Activated CD8-positive, alpha-beta memory T cell treated with anti-CD3 and anti-CD28 coated beads for 4 hours (primary cell): ENCODE measurements around the gene ROBO1.
"Not testable (repeated sequence)": the region's sequence is repeated elsewhere in the genome, so short reads cannot be mapped to it uniquely, and the experiment has no call there.

ENCODE experiments used
- DNase-seq, 2 donors: peaks; one replicate each; pipeline ENCODE4 v3.0.0-alpha.2; 2020; ENCODE audit warnings: low read depth in 2 of 2

Gene ROBO1

GRCh38 chr3:78802562-78802930, 965.3 kb downstream of the ROBO1 start:
- DNase-seq = no peak

DNA sequence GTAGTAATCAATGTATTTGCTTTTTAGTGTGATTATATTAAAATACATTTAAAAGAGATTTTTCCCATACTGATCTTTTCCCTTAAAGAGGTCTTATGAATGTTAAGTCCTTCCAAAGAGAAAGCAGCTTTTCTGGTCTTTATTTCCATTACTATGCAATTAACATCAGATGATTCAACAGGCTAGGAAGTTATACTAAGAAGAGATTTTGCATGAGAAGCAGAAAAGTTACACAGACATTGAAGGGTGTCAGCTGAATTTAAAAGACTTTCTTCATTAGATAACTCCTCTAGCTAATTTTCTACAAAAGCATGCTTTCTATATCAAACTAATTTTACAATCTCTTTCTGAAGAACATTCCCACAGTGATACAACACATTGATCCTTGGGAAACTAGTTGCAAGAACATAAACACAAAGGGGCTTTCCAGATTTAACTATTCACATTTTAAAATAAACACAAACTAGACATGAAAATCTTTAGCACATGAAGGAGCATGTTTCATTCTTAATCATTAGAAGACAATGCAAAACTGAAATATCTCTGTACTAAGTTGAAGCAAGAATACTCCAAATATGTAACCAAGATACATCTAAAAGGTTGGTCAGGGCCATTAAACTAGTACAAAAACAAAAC, 965.8 kb downstream of the ROBO1 start:
- no peak for DNase-seq

GRCh38 chr3:78799681-78800080, 968.1 kb downstream of the ROBO1 start:
- DNase-seq = no peak

DNA sequence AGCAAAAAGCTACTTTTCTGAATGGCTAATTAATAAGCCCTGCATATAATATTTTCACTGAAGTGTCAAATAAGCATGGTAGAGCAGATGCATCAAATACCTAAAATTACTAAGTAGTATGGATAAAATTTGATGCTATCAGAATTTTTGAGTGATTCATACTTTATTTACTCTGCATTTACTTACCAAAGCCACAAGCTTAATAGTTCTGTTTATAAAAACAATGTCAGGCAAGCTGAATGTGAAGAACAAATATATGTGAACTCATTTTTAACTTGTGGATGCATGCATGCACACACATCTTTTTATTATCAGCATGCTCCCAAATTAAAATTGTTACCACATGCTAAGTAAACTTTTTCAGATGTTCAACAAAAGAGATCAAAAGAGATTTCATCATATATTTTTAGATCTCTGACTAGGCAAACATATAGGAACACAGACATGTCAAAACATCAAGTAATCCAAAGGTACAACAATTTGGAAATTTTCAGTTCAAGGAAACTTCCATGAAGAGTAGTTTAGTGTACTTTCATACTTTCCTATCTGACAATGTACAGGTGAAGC, 969.4 kb downstream of the ROBO1 start:
- no peak for DNase-seq

GRCh38 chr3:78794431-78794830, 973.4 kb downstream of the ROBO1 start:
- DNase-seq = no peak

GRCh38 chr3:78792733-78793132, 975.1 kb downstream of the ROBO1 start:
- DNase-seq = no peak

- DNase-seq = no peak
These were observed 975.6 kb downstream of the ROBO1 start for GRCh38 chr3:78792212-78792611.

- DNase-seq = no peak
These were observed 976.0 kb downstream of the ROBO1 start for GRCh38 chr3:78791753-78792152.

GRCh38 chr3:78788839-78789238, 979.0 kb downstream of the ROBO1 start:
- no peak for DNase-seq

- no peak for DNase-seq
These were observed 982.8 kb downstream of the ROBO1 start for GRCh38 chr3:78785004-78785403.

DNA sequence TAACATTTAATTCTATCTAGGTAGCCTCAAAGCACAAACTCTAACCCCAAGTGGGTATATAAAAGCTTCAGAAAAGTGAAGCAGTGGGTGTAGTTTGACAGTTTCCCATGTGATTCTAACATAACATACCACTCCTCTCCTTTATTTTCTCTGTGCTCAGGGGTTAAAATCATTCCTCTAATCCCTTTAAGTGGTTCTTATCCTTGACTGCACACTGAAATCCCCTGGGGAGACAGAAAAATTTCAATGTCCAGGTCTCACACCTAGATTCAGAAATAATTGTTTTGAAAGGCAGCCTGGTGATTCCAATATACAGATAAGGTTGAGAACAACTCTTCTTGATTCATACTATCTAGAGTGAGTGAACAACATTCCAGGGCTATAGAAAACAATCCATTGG, 986.4 kb downstream of the ROBO1 start:
- DNase-seq = no peak

DNA sequence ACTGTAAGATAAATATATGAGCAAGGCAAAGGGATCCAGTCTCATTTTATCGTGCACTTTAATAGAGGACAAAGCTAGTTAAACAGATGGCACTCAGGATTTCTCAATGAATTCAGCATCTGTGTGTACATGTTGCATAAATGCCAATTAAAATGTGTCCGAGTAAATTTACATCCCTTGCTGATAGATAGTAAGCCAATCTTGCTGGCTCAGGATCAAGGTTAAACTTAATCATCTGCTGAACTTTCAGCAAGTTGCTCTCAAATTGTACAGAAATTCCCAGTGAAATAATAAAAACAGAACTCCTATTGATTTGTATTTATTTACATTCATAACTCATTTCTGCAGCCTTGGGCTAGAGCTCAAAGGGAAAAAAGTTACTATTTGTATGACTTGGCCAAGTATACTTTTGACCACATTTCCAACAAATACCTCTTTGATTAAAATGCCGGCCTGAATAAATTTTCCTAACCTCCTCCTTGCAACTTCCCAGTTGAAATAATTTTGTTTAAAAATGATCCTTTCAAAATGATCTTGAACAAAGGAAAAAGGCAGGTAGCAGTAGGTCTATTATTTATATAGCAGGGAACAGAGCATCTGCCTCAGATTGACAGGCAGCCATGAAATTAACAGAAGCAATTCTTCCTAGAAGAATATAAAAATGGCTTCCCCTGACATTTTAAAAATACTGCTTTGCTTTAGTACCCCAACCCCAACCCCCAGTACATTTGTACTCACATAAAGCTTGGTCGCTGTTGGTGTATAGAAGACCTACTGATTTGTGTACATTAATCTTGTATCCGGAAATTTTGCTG, 1001.9 kb downstream of the ROBO1 start:
- DNase-seq = no peak

GRCh38 chr3:78764634-78765033, 1003.2 kb downstream of the ROBO1 start:
- DNase-seq = no peak

- no peak for DNase-seq
These were observed 1005.7 kb downstream of the ROBO1 start for GRCh38 chr3:78762121-78762520.

DNA sequence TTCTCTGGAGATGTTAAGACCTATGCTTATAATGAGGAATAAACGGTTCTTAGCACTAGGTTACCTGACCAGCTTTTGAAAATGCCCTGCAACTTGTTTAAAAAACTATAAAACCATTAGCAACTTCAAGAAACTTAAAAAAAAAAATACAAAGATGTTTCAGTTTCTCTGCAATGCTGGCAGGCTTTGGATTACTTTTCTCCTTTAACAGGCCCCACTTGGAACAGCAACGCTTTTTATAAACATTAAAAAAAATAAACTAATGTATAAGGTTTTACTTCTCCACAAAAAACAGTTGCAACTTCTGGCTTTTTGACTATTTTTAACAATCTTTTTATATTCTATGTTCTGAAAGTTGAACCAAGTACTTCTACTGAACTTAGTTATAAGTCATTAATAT, 1006.7 kb downstream of the ROBO1 start:
- DNase-seq = no peak

DNA sequence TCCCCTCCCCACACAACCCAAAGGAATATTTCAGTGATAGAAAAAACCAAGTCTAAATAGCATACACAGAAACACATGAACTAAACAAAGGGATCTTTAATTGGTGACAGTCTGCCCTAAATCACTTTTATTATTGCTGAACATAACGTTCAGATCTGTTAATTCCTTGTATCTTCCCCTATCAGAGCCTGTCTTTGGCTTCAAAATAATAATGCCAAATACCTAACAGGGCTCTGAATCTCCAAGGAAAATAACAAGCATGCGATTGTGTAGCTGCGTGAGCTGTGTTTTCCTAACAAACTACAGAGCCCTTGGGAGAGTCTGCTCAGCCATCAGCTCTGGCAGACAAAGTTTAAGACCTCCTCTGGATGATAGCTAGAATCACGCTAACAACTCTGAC, 1010.1 kb downstream of the ROBO1 start:
- DNase-seq = no peak

GRCh38 chr3:78754066-78754743, 1013.6 kb downstream of the ROBO1 start:
- DNase-seq = no peak

GRCh38 chr3:78751266-78751665, 1016.5 kb downstream of the ROBO1 start:
- DNase-seq = no peak

- DNase-seq = not testable (repeated sequence)
These were observed 1017.5 kb downstream of the ROBO1 start for GRCh38 chr3:78750291-78750690.

GRCh38 chr3:78749056-78749455, 1018.7 kb downstream of the ROBO1 start:
- DNase-seq = no peak

GRCh38 chr3:78745847-78746246, 1022.0 kb downstream of the ROBO1 start:
- no peak for DNase-seq

GRCh38 chr3:78742491-78742890, 1025.3 kb downstream of the ROBO1 start:
- no peak for DNase-seq

DNA sequence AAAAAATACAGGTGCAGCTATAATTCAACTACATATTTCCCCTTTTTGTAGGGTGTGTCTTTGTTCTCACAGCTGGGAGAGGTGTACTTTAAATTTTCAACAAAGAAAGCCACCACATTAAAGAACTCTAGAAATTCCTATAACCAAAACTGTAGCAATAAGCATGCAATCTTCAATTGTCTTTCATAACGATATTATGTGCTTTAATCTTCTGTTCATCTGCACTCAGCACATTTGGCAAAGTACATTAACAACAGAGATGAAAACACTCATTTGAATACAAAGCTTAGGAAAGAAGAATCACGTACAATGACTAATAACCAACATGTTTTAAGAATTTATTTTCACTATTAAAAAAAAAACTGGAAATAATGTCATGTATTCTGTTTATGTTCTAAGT, 1025.8 kb downstream of the ROBO1 start:
- no peak for DNase-seq
